VCaP (cell line): ENCODE results near the gene EXD1.
A peak's percentile ranks its signal among the peaks of the same experiment; 100 is the strongest.
"Not testable (repeated sequence)": the region's sequence is repeated elsewhere in the genome, so short reads cannot be mapped to it uniquely, and the experiment has no call there.

Experiments
- H3K27ac ChIP-seq: fragments of 450-650 bp; 2 replicates; pipeline ENCODE4 v1.5.1; 2017
- CTCF ChIP-seq: fragments of 450-650 bp; conservative IDR thresholded peaks from 2 replicates; pipeline ENCODE4 v1.5.1; 2017; ENCODE audit warnings: mild to moderate bottlenecking, moderate library complexity

Gene EXD1

DNA sequence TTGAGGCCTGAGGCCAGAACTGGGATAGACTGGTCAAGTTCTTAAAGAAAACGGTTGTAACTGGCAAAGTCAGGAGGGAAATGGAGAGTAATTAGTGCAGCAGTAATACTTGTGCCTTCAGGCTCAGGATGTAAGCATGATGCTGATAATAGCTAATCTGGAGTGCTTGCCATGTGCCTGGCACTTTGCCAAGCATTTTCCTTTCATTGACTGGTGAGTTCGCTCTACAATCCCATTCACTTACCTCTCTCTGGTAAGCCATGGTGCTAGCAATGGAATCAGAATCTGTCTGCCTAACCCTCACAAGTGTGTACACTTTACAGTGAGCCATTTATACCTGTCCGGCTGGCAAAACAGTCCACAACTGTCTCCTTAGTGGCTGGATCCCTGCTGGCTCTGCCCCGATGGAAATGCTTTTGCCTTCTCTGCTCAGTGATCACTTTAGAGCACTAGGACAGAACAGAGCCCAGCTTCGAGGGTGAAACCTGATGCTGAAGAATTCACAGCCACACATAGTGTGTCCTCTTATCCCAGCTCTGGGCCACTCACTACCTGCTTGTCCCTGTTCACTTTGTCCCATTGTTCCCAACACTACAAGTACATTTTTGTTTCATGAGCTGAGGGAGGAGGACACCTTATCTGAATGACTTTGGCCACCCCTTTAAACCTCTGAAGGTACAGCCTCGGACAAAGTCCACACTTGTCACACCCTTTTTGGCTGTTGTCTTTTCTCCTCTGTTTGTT is 10.8 kb upstream of the EXD1 start:
- no peak for TF ChIP-seq CTCF
- no peak overlapping the region for H3K27ac ChIP-seq

DNA sequence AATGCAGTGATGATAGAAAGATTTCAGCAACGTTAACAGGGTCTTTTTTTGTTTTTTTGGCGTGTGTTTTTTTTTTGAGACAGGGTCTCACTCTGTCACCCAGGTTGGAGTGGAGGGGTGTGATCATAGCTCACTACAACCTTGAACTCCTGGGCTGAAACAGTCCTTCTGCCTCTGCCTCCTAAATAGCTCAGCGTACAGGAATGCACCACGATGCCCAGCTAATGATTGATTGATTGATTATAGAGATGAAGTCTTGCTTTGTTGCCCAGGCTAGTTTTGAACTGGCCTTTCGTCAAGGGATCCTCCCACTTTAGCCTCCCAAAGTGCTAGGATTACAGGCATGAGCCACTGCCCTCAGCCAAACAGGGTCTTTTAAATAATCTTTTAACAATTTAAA is 7.5 kb upstream of the EXD1 start:
- TF ChIP-seq CTCF, result no peak
- H3K27ac ChIP-seq, result no peak overlapping the region

GRCh38 chr15:41235929-41236328 is 5.4 kb upstream of the EXD1 start:
- TF ChIP-seq CTCF, result no peak
- no peak overlapping the region for H3K27ac ChIP-seq

GRCh38 chr15:41235228-41235627 is 4.7 kb upstream of the EXD1 start:
- H3K27ac ChIP-seq, result not testable (repeated sequence)

DNA sequence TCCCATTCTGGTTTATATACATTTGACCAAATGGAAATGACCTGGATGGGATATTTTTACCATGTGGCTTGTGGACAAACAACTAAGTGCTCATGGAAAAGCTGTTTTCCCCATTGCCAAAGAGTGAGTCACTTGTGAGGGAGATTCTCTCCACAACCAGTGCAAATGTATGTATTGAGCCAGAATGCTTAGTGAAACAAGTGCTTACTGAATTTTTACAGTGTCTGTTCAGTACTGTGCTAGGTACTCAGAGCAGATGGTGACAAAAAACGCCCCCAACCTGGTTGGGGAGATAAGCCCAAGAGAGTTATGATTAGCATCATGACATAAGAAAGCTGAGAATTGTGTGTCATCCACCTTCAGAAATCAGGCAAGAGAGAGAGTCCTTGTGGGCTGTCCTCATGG is 2.8 kb upstream of the EXD1 start:
- no peak for TF ChIP-seq CTCF
- no peak overlapping the region for H3K27ac ChIP-seq

DNA sequence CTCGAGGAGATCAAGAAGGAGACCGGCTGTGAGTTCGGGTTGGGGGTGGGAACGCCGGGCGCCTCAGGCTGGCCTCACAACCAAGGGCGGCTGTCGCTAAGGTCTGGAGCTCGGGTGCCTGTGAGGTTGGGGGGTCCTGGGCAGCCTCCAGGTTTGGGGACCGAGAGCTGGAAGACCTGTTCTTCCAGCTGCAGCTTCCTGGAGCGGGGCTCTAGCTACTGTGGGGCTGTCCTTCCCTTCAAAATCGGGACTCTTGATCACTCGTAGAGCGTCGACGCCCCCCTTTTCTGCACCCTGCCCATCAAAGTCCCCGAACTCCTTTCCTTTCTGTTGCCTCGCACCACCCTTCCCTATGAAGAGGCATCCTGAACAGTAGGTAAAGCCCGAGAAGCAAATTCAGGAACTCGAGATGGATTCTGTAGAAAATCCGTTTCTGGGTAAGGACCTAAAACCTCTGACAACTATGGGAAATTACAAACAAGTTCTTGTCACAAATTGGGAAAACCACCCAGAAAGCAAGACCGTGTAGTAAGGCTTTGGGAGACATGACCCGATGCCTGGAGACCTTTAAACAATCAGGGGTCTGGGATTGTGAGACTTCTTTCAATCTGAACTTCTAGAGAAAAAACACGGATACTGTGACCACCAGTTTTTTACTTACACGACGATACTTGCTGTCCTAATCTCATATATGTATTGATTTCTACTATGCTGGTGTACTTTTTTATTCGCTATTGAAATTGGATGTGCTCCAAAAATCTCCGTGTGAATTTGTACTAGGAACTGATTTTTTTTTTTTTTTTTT is 1.1 kb upstream of the EXD1 start:
- no peak for TF ChIP-seq CTCF
- peak overlapping the region; percentile 73 for H3K27ac ChIP-seq

DNA sequence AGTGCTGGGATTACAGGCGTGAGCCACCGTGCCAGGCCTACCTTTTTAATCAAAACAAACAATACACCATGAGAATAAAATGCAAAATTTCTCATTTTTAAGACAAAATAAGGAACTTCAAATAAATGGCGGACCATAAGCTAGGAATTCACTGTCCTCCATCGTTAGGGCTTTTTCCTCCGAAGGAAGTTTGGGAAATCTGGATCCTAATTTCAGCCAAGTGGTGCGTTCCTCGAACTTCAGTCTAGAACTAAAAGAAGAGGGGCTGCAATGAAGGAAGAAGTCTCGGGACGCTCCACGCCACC is 260 bp downstream of the EXD1 start:
- no peak for TF ChIP-seq CTCF
- H3K27ac ChIP-seq, result peak overlapping the region; percentile 73

- no peak for TF ChIP-seq CTCF
- no peak overlapping the region for H3K27ac ChIP-seq
These were observed 11.2 kb downstream of the EXD1 start for GRCh38 chr15:41219381-41219780.
